GM12878 (cell line): ENCODE results near the gene LRP1B. TPM values are rescaled to one million over a fixed set of nuclear protein-coding genes. Genes with fewer than 3 reads are reported as not detected.
A peak's percentile ranks its signal among the peaks of the same experiment; 100 is the strongest.

Source experiments
- ATAC-seq: fragments of 200-7000 bp; cut with Tn5 transposase; 3 replicates; pipeline ENCODE4 v1.9.1; 2020; ENCODE audit warnings: mild to moderate bottlenecking, moderate library complexity
- BruUV-seq: library from RNA; stranded (reverse); fragments of 400-500 nt; replicated peaks from 2 replicates; lab custom pipeline; 2021; lab: Mats Ljungman, UMichigan
- CTCF ChIA-PET: fragments of 300-600 bp; sonication (Branson Sonifier 250); formaldehyde crosslinking; extraction: SDS; loops from one replicate; lab custom pipeline; 2021; ENCODE audit warnings: inconsistent platforms; lab: Yijun Ruan, JAX
- POLR2A ChIA-PET: fragments of 350-600 bp; formaldehyde crosslinking; extraction: SDS; loops from one replicate; lab custom pipeline; 2021; ENCODE audit warnings: inconsistent platforms; lab: Charles Lee
- RAD21 ChIA-PET: fragments of 300-600 bp; sonication (Branson Sonifier 250); formaldehyde crosslinking; loops from one replicate; lab custom pipeline; 2023; ENCODE audit warnings: antibody characterized with exemption; ENCODE audit not compliant: unreplicated experiment; lab: Charles Lee
- SMC1A ChIA-PET: fragments of 300-600 bp; sonication (Branson Sonifier 250); formaldehyde crosslinking; loops from one replicate; lab custom pipeline; 2023; ENCODE audit not compliant: unreplicated experiment, uncharacterized antibody; lab: Charles Lee
- DNase-seq: peaks from one replicate; pipeline ENCODE4 v3.0.0-alpha.2; 2011; ENCODE audit warnings: low read depth, low spot score
- FAIRE-seq: peaks from 3 replicates; lab custom pipeline; 2011; peaks lifted over from hg19 to GRCh38; lab: Jason Lieb, UNC
- H2AFZ ChIP-seq: 2 replicates; pipeline ENCODE4 v1.6.0; 2011; ENCODE audit warnings: low read depth, low read length, control low read depth; ENCODE audit not compliant: control insufficient read depth
- H3K27ac ChIP-seq: 2 replicates; pipeline ENCODE4 v1.5.1; 2011; ENCODE audit warnings: control low read depth; ENCODE audit not compliant: control insufficient read depth, insufficient read depth
- H3K27me3 ChIP-seq, 2 experiments: replicated peaks in 1 of 2; 2 replicates each; pipeline versions ENCODE4 v1.6.0 to v1.6.1; 2011; ENCODE audit warnings: low read length in 1 of 2; ENCODE audit not compliant: control insufficient read depth in 2 of 2, insufficient read depth in 2 of 2
- H3K36me3 ChIP-seq, 2 experiments: 2 replicates each; pipeline ENCODE4 v1.5.1; 2011; ENCODE audit warnings: low read length in 1 of 2; ENCODE audit not compliant: control insufficient read depth in 2 of 2, insufficient read depth in 2 of 2
- H3K4me1 ChIP-seq: 2 replicates; pipeline ENCODE4 v1.6.1; 2011; ENCODE audit warnings: mild to moderate bottlenecking, low read length, moderate library complexity, mixed read lengths; ENCODE audit not compliant: control insufficient read depth, insufficient read depth
- H3K4me2 ChIP-seq: 2 replicates; pipeline ENCODE4 v1.6.0; 2011; ENCODE audit warnings: control low read depth; ENCODE audit not compliant: control insufficient read depth, insufficient read depth
- H3K4me3 ChIP-seq: fragments of 200-600 bp; sonication (generic); 2 replicates; pipeline ENCODE4 v1.5.1; 2016
- H3K79me2 ChIP-seq: 2 replicates; pipeline ENCODE4 v1.6.0; 2011; ENCODE audit warnings: low read length; ENCODE audit not compliant: control insufficient read depth, insufficient read depth
- H3K9ac ChIP-seq: 2 replicates; pipeline ENCODE4 v1.8.0; 2011; ENCODE audit warnings: low read length, control low read depth, mixed read lengths; ENCODE audit not compliant: control insufficient read depth, insufficient read depth
- H3K9me3 ChIP-seq: replicated peaks from 3 replicates; pipeline ENCODE4 v1.5.1; 2011; ENCODE audit warnings: mild to moderate bottlenecking, low read length; ENCODE audit not compliant: control insufficient read depth, insufficient read depth
- H4K20me1 ChIP-seq: 2 replicates; pipeline ENCODE4 v1.6.0; 2011; ENCODE audit not compliant: control insufficient read depth, insufficient read depth
- ATF2 ChIP-seq: IDR thresholded peaks from 2 replicates; pipeline ENCODE4 v1.6.1; 2012; ENCODE audit warnings: low read length, inconsistent platforms
- CREM ChIP-seq: IDR thresholded peaks from 2 replicates; pipeline ENCODE4 v1.6.1; 2014; ENCODE audit warnings: antibody characterized with exemption, low read depth
- GABPA ChIP-seq: IDR thresholded peaks from 2 replicates; pipeline ENCODE4 v1.6.1; 2014; ENCODE audit warnings: antibody characterized with exemption, low read depth, mild to moderate bottlenecking, inconsistent platforms
- PAX5 ChIP-seq: IDR thresholded peaks from 2 replicates; pipeline ENCODE4 v1.6.1; 2011; ENCODE audit warnings: low read depth, low read length, borderline replicate concordance
- SMARCA5 ChIP-seq: fragments of 450-650 bp; IDR thresholded peaks from 2 replicates; pipeline ENCODE4 v1.6.1; 2017; ENCODE audit warnings: mild to moderate bottlenecking
- TCF12 ChIP-seq: IDR thresholded peaks from 2 replicates; pipeline ENCODE4 v1.6.1; 2011; ENCODE audit warnings: low read depth, mild to moderate bottlenecking, low read length
- USF1 ChIP-seq: IDR thresholded peaks from 2 replicates; pipeline ENCODE4 v1.6.1; 2011; ENCODE audit warnings: borderline replicate concordance, low read depth, mild to moderate bottlenecking, moderate library complexity, mixed read lengths, low read length; ENCODE audit not compliant: insufficient read depth; ENCODE audit errors: extremely low read length
- ZBED1 ChIP-seq: IDR thresholded peaks from 2 replicates; pipeline ENCODE4 v1.6.1; 2016; ENCODE audit warnings: borderline replicate concordance
- ZBTB33 ChIP-seq: fragments of 450-650 bp; IDR thresholded peaks from 2 replicates; pipeline ENCODE4 v1.6.1; 2017; ENCODE audit warnings: mild to moderate bottlenecking
- WGBS: methylation state at CpG from one replicate; pipeline ENCODE4 v1.1.6; 2016; ENCODE audit warnings: low lambda C conversion rate; ENCODE audit not compliant: insufficient replicate concordance, insufficient coverage; ENCODE audit errors: missing lambda C conversion rate; 5-methylcytosine and 5-hydroxymethylcytosine counted together
- in situ Hi-C: fragments of 300-500 bp; cut with MboI; formaldehyde crosslinking; loops from 9 replicates; pipeline ENCODE4 v1.14.3; 2018; ENCODE audit warnings: mixed read lengths
- intact Hi-C: fragments of 100-400 bp; cut with micrococcal nuclease; formaldehyde crosslinking; loops from one replicate; pipeline ENCODE4 v1.14.2; 2022; ENCODE audit not compliant: unreplicated experiment
- polyA plus RNA-seq, 11 experiments: library from polyadenylated mRNA; depleted of rRNA in 4 of 11; unstranded in 6 of 11; stranded (reverse) in 5 of 11; fragments of >200 nt; fragmentation: Nextera tagmentation in 4 of 11; fragmentation: Illumina TruSeq in 1 of 11; extraction: Ambion mirVana in 4 of 11; extraction: Trizol in 1 of 11; gene quantifications; 1 replicate in 1 of 11; 2 replicates in 10 of 11; pipeline versions ENCODE4 v1.2.1 to v1.2.3, GENCODE V29; 2011 to 2016; ENCODE audit warnings: inconsistent platforms in 2 of 11, missing spikeins in 2 of 11, low read depth in 1 of 11
- total RNA-seq, 4 experiments: library from RNA; depleted of rRNA in 3 of 4; stranded (reverse); fragments of >200 nt in 3 of 4; fragmentation: Illumina TruSeq in 1 of 4; extraction: Trizol in 1 of 4; gene quantifications; 2 replicates each; pipeline versions ENCODE4 v1.2.1 to v1.2.3, GENCODE V29; 2013 to 2021

The LRP1B gene
- total and polyA plus RNA-seq, 10 of the 15 experiments (the other 5 are each of a cell fraction or from before 2014, with no cell fraction given) = under 0.01 to 0.06 (median 0.03) TPM; not detected in 5

- TF ChIP-seq ZBED1 (no peak; the same call in 1 of the 2 replicates), USF1 (no peak), GABPA (peak; percentile 57; the same call in 1 of the 2 replicates), ATF2 (peak; percentile 65; the same call in 1 of the 2 replicates), ZBTB33 (no peak), SMARCA5 (no peak)
Observed at GRCh38 chr2:140747665-140748064, 1383.2 kb downstream of the LRP1B start (continued).

GRCh38 chr2:140747090-140747489 lies 1383.7 kb downstream of the LRP1B start:
- Histone ChIP-seq H3K36me3 (no peaks in the 10 kb centered on the region), H3K4me2 (no peak overlapping the region), H3K27ac (no peak overlapping the region), H3K9ac (no peak overlapping the region; the same call in 1 of the 2 replicates), H2AFZ (no peak overlapping the region), H3K4me3 (no peak overlapping the region), H3K4me1 (no peaks in the 10 kb centered on the region), H3K79me2 (no peaks in the 10 kb centered on the region), H4K20me1 (no peaks in the 10 kb centered on the region), H3K27me3 (no peaks in the 10 kb centered on the region), H3K9me3 (no peaks in the 10 kb centered on the region)
- no peak for TF ChIP-seq TCF12
- no peak for TF ChIP-seq CREM
- TF ChIP-seq PAX5 = no peak
- 42% methylated on average over 2 of the region's 2 CpGs for WGBS
- in situ Hi-C loops = no loop called here
- DNase-seq (no peak), FAIRE-seq (no peak), ATAC-seq (no peak)
- ChIA-PET RAD21 (no interaction called here), SMC1A (interaction anchor here (1.1 kb wide), 1 partner anchor 34 kb away, joined by 3 read pairs; no protein-coding TSS in a partner anchor), CTCF (no interaction called here), POLR2A (no interaction called here)
- intact Hi-C loops = no loop called here
- no TSS peak for BruUV-seq
